Coronary artery (tissue), 2 donors: ENCODE measurements around the gene LRRC71.

Source experiments
- DNase-seq: peaks from one replicate; pipeline ENCODE4 v3.0.0-alpha.2; 2017; ENCODE audit warnings: low spot score
- H3K27ac ChIP-seq, 2 donors: fragments of 200-600 bp; sonication (generic); one replicate each; pipeline ENCODE4 v1.5.1; 2016 to 2019
- H3K4me3 ChIP-seq: fragments of 200-600 bp; sonication (generic); 2 replicates; pipeline ENCODE4 v1.5.1; 2016; ENCODE audit warnings: mild to moderate bottlenecking, moderate library complexity
- TF ChIP-seq, protein P1 (sequence below): fragments of 200-600 bp; sonication (generic); IDR thresholded peaks from one replicate; pipeline ENCODE4 v1.5.1; 2019; ENCODE audit warnings: antibody characterized with exemption

Gene LRRC71

DNA sequence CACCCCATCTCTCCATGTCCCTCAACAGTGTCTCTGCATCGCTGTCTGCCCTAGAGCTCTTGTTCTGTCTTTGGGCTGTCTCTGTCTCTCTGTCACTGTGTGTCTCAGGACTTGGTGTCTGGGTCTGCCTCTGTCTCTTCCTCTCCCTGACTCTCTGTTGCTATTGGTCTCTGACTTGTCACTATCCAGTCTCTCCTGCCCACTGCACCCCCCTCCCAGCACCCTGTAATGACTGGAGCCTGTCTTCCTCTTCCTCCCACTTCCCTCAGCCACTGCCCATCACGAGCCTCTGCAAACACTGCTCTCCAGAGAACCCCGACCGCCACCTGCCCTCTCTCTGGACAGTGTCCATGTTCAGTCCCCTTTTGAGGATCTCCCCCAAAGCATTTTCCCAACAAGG is 14.8 kb upstream of the LRRC71 start:
- no peak for DNase-seq
- no peak overlapping the region for H3K4me3 ChIP-seq
- no peak overlapping the region for H3K27ac ChIP-seq
- TF ChIP-seq, protein P1, sequence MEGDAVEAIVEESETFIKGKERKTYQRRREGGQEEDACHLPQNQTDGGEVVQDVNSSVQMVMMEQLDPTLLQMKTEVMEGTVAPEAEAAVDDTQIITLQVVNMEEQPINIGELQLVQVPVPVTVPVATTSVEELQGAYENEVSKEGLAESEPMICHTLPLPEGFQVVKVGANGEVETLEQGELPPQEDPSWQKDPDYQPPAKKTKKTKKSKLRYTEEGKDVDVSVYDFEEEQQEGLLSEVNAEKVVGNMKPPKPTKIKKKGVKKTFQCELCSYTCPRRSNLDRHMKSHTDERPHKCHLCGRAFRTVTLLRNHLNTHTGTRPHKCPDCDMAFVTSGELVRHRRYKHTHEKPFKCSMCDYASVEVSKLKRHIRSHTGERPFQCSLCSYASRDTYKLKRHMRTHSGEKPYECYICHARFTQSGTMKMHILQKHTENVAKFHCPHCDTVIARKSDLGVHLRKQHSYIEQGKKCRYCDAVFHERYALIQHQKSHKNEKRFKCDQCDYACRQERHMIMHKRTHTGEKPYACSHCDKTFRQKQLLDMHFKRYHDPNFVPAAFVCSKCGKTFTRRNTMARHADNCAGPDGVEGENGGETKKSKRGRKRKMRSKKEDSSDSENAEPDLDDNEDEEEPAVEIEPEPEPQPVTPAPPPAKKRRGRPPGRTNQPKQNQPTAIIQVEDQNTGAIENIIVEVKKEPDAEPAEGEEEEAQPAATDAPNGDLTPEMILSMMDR, result no peak

DNA sequence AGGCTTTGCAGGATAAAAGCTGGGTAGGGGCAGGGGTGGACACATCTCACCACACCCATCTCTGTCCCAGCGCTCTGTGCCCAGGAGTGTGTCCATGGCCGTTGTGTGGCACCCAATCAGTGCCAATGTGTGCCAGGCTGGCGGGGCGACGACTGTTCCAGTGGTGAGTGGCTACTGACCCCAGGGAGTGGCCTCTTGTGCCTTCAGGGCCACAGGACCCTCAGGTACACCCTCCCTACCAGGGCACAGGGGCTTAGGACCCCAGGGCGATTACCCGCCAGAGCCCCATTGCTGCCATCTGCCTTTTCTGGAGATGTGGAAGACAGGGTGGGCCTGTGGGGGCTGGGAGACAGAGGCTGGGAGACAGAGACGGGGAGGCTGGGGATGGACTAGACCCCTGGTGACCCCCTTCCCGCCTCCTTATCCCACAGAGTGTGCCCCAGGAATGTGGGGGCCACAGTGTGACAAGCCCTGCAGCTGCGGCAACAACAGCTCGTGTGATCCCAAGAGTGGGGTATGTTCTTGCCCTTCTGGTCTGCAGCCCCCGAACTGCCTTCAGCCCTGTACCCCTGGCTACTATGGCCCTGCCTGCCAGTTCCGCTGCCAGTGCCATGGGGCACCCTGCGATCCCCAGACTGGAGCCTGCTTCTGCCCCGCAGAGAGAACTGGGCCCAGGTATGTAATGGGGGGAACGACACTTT is 14.1 kb upstream of the LRRC71 start:
- H3K4me3 ChIP-seq, result no peak overlapping the region
- H3K27ac ChIP-seq, result peak overlapping the region in 1 of 2 donors; percentile 13
- no peak for DNase-seq
- TF ChIP-seq, protein P1, result no peak

DNA sequence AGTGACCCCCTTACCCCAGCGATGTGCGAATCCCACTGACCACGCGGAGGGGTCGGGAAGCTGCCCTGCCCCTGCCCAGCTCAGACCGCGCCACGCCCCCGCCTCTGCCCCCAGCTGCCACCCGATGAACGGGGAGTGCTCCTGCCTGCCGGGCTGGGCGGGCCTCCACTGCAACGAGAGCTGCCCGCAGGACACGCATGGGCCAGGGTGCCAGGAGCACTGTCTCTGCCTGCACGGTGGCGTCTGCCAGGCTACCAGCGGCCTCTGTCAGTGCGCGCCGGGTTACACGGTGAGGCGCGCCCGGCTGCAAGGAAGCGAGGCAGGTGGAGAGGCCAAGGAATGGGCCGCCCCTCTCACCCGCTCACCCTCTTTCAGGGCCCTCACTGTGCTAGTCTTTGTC is 11.9 kb upstream of the LRRC71 start:
- H3K27ac ChIP-seq, result no peak overlapping the region
- TF ChIP-seq, protein P1, result no peak
- no peak for DNase-seq
- H3K4me3 ChIP-seq, result no peak overlapping the region

DNA sequence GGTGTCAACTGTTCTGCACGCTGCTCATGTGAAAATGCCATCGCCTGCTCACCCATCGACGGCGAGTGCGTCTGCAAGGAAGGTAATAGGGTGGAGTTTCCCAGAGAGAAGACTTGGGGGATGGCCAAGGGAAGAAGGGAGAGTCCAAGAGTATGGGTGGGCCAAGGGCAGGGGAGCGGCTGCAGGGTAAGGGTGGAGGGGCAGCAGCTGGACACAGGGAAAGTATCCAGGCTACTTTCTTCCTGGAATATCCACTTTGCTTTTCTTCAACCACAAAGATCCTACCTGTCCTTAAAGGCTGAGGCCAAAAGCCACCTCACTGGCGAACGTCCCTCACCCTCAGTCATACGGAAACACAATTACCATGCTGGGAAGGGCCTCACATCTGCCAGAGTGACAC is 11.5 kb upstream of the LRRC71 start:
- Histone ChIP-seq H3K4me3 (no peak overlapping the region), H3K27ac (no peak overlapping the region)
- TF ChIP-seq, protein P1, result no peak
- no peak for DNase-seq

DNA sequence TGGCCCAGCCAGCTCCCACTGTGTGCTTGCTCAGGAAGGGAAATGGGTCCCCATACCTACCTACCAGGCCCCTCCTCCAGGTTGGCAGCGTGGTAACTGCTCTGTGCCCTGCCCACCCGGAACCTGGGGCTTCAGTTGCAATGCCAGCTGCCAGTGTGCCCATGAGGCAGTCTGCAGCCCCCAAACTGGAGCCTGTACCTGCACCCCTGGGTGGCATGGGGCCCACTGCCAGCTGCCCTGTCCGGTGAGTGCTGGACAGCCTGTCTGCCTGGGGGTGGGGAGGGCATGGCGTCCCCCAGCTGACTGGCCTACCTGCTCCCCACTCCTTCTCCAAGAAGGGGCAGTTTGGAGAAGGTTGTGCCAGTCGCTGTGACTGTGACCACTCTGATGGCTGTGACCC is 10.8 kb upstream of the LRRC71 start:
- H3K4me3 ChIP-seq, result no peak overlapping the region
- TF ChIP-seq, protein P1, result no peak

DNA sequence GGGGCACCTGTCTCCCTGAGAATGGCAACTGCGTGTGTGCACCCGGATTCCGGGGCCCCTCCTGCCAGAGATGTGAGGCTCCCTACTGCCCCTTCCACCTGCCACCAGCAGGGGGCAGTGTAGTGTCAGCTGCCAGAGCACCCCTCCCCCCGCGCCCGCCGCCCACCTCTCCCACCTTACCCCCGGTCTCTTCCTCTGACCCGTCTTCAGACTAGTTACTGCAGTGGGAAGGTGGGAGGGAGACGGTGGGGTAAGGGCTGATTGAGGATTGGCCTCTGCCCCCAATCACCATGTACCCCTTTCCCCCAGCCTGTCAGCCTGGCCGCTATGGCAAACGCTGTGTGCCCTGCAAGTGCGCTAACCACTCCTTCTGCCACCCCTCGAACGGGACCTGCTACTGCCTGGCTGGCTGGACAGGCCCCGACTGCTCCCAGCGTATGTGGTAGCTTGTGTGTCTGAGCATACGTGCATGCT is 10.1 kb upstream of the LRRC71 start:
- Histone ChIP-seq H3K4me3 (no peak overlapping the region), H3K27ac (no peak overlapping the region)
- no peak for DNase-seq
- TF ChIP-seq, protein P1, result peak; percentile 82

More for the DNA sequence above, 10.8 kb upstream of the LRRC71 start:
- H3K27ac ChIP-seq, result no peak overlapping the region
- DNase-seq, result no peak
